Endothelial cell of coronary artery (primary cell): ENCODE results near the gene TAGLN2. TPM values are rescaled to one million over a fixed set of nuclear protein-coding genes. Genes with fewer than 3 reads are reported as not detected.

Experiments used
- total RNA-seq: library from RNA; depleted of rRNA; stranded (reverse); fragments of >200 nt; gene quantifications from 2 replicates; pipeline ENCODE4 v1.2.3, GENCODE V29; 2014

TAGLN2 gene
- total RNA-seq = 488 and 511 TPM in 2 replicates

DNA sequence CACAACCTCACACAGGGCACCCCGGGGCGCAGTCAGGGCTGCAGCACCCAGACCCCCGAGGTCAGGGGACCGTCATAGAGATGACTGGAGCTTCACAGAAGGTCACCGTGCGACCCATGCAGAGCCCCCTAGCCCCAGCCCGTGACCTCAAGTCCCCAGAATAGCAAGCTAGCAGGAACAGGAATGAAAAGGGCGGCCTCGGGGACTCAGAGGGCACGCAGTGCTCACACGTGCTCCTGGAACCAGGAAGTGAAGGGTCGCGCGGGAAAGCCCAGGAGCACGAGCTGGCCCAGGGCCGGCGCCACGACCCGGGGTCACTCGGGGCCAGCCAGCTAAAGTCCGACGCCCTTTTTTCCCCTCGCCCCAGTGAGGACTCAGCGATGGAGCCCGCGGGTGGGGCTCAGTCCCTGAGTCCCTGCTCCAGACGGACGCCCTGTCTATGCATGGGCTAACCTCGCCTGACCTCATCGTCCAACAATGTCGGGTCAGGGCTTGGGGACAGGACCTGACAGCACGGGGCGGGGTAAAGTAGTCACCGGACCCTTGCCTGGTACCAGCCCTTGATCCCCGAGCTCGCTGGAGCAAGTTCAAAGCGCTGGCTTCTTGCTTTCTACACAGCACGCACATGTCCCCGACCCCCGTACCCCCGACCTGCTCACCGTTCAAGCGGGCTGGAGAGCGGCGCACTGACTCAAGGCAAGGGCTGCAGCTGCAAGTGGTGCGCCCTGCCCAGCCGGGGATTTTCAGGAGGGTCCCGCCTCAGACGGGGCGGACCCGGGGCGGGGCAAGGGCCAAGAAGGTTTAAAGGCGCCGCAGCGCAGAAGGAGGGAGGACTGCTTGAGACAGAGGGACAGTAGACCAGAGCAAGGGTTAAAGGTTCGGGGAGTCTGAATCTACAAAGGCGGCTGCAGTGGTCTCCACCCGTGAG is at the start of gene TAGLN2:
Gene TAGLN2, minus strand, starts transcription at position 717 of the 928 bp plus-strand sequence. CDS start 4,998 bp downstream, outside the sequence.

DNA sequence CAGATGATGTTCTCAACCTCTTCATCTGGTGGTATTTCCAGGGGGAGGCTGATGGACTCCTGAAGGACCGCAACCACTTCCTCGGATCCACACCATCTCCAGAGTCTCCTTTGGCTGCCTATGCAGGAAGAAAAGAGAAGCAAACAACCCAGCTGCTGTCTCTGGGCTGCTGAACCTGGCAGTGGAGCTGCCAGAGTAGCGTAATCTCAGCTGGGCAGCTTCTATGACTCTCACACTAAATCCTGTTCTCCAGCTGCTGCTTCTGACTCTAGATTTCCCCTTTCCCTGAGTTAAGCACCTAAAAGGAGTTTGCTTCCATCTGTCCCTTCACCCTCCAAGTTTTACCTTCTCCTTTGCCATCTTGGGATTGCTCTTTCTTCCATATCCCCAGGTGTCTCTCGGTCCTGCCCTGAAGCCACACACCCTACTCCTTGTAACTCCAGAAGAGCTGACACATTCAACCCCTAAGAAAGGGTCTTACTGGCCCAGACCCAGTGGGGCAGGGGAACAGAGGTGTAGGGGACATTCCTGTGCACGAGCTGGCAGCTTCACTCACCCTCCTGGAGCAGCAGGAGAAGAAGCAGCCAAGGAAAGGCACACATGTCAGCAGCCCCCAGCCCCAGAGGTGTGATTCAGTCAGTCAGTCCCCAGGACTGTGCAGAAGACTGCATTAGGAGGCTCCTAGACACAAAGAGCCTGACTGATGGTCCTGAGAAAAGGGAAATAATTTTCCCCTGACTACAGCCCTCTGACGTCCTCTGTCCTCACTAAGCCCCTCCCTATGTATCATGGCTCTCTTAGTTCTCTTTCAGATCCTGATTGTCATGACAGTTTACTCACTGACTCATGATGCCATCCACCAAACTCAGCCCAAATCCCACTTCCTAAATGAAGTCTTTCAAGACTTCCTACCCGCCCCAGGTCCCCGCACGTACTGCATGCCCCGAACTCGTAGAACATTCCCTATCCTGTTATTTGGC is 28.5 kb upstream of the TAGLN2 start, which contains the start of gene SLAMF9:
Gene SLAMF9, minus strand, starts transcription at position 702 of the 980 bp plus-strand sequence. Its CDS starts 100 bp downstream, at position 602.

DNA sequence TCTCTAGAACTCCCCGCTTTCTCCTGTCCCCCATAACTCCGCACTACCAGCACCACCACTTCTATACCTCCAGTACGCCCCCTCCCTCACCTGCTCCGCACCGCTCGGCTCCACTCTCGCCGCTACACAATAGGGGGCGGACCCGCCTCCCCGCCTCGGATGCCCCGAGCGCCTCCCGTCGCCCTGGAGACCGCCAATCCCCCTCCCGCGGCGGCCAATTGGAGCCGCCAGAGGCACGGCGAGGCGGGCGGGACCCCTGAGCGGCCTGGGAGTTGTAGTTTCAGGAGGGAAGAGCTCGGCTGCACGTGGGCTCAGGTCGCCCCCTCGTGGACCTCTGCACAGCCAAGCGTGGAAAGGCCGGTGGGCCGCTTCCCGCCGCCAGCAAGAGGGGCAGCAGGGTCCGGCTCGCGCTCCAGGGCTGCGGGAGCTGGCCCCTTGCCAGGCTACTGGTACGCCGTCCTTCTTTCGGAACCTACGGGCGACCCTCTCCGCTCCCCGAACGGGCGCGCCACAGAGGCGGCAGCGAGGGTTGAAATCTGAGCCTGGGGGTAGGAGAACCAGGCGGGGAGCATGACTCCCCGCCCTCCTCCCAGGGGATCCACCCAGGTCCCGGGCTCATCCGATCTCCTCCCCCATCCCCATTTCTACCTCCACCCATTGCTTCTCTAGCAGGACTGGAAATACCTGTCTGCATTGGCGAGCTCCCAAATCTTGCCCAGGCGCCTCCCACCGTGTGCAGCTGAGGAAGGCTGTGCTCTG is 20.4 kb upstream of the TAGLN2 start, which contains the start of gene IGSF9:
Gene IGSF9, minus strand, starts transcription at position 131 of the 759 bp plus-strand sequence. CDS start 2,159 bp downstream, outside the sequence.

DNA sequence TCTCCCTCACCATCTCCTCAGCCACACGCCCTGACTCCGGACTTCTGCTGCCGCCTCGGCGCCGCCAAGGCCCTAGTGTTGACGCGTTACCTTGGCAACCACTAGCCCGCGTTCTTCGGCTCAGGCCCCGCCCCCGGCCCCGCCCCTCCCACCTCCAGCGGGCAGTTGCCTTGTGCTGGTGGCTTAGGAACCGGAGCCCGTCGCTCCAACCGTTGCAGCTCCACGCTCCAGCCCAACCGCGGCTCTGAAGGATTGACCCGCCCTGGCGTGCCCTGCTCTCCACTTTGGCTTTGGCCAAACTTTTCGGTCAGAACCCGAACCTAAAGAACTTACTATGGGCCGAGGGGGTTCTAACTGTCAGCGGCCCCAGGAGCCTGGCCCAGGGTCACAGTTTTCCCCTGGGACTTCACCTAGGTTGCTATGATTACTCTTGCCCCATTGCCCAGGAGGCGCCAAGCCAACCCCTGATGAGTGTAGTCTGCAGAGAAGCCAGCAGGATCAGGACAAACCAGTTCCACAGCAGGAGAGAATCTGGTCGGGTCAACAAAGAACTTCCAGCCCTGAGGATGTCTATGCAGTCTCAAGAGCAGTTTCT is 25.1 kb downstream of the TAGLN2 start, which contains the start of gene CFAP45:
Gene CFAP45, minus strand, starts transcription at position 80 of the 595 bp plus-strand sequence. Its CDS starts 67 bp downstream, at position 13.

Other genes starting within 250 kb of the TAGLN2 start
- 0.09 TPM in 2 replicates for gene CRP, start 210.9 kb downstream of the TAGLN2 start, total RNA-seq
- gene DUSP23, start 144.5 kb downstream of the TAGLN2 start, total RNA-seq = 137 and 145 TPM in 2 replicates
- gene FCRL6, start 123.1 kb downstream of the TAGLN2 start, total RNA-seq = under 0.01 TPM in 1 of 2 replicates, not detected in the other
- not detected in 2 replicates for gene SLAMF8, start 98.6 kb downstream of the TAGLN2 start, total RNA-seq
- 0.09 TPM in 1 of 2 replicates, not detected in the other for gene VSIG8, start 62.9 kb downstream of the TAGLN2 start, total RNA-seq
- gene CFAP45, start 25.3 kb downstream of the TAGLN2 start, total RNA-seq = 0.94 and 1.5 TPM in 2 replicates
- under 0.01 TPM in 2 replicates for gene IGSF9, start 20.1 kb upstream of the TAGLN2 start, total RNA-seq
- not detected in 2 replicates for gene SLAMF9, start 28.7 kb upstream of the TAGLN2 start, total RNA-seq
- gene PIGM, start 106.5 kb upstream of the TAGLN2 start, total RNA-seq = 2.9 and 3.1 TPM in 2 replicates
- not detected in 2 replicates for gene KCNJ10, start 144.7 kb upstream of the TAGLN2 start, total RNA-seq
- not detected in 2 replicates for gene KCNJ9, start 156.0 kb upstream of the TAGLN2 start, total RNA-seq
- gene IGSF8, start 173.1 kb upstream of the TAGLN2 start, total RNA-seq = 7.2 and 14.9 TPM in 2 replicates
- gene ATP1A2, start 190.3 kb upstream of the TAGLN2 start, total RNA-seq = under 0.01 TPM in 1 of 2 replicates, not detected in the other
- not detected in 2 replicates for gene ATP1A4, start 226.1 kb upstream of the TAGLN2 start, total RNA-seq